Right renal cortex interstitium (tissue), 3 donors: ENCODE data around the gene DUS2. TPM values are rescaled to one million over a fixed set of nuclear protein-coding genes. Genes with fewer than 3 reads are reported as not detected.
A peak's percentile ranks its signal among the peaks of the same experiment; 100 is the strongest.

Experiments
- DNase-seq, 3 donors: peaks; one replicate each; pipeline ENCODE4 v3.0.0-alpha.2; 2013; ENCODE audit warnings: low read depth in 3 of 3, low spot score in 2 of 3
- polyA plus RNA-seq, 3 donors: library from polyadenylated mRNA; unstranded; fragments of 120-200 nt; gene quantifications; one replicate each; pipeline ENCODE4 v1.2.1, GENCODE V29; 2013; ENCODE audit not compliant: insufficient read length in 3 of 3

The DUS2 gene
- polyA plus RNA-seq, 3 donors = 13.3 to 16.6 (median 14.1) TPM

DNA sequence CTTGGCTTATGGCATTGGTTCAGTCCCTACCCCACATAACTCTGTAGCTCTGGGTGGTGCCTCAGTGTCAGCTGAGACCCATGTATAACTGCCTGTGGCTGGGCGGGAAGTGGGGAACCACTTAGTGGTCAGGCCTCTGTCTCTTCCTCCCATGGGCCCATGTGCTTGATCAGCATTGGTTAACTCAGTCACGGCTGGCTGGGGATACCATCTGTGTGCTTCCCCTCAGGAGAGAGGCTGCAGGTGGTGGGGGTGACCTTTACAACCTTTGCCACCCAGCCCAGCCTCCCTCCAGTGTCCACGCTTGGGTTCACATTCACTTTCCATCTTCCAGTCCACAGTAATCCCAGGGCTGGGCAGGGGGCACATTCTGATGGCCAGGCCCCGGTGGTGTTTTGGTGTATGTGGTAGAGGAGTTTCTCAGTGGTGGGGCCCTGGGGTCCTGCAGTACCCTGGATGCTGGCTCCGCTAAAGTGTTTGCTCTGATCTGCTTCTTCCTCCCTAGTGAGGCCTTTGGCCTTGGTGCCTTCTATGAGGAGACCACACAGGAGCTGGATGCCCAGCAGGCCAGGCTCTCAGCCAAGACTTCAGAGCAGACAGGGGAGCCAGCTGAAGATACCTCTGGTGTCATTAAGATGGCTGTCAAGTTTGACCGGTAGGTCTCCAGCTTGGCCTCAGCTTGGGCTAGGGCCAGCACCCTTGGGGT, 51.9 kb downstream of the DUS2 start:
- no peak for DNase-seq

DNA sequence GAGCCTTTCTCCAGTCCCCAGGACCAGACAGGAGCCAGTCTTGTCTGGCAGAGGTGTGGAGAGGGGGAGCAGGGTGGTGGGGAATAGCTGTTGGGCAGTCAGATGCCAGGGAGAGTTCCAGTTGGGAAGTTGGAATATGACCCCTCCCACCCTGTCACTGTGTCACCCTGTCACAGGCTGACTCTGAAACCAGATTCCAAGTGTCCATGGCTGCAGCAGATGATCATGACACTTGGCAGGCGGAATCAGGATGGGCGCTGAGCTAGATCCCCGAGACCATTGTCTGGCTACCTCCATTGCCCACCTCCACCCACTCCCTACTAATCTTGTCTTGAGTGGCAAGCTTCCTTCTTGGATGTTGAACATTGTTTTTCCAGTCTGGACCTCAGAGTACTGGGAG, 52.9 kb downstream of the DUS2 start:
- DNase-seq = no peak

DNA sequence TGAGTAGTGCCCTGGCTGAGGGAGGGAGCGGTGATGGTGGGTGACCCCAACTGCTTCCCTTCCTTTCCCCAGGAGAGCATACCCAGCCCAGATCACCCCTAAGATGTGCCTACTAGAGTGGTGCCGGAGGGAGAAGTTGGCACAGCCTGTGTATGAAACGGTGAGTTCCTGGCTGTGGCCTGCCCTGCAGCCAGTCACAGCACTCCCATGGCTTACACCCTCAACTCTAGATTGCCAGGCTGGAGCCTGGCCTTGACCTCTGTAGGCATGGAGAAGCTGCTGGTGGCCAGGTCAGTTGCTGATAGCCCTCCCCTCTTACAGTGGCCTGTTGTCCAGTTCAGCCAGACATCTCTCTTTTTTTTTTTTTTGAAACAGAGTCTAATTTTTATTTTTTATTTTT, 53.5 kb downstream of the DUS2 start:
- DNase-seq = no peak

DNA sequence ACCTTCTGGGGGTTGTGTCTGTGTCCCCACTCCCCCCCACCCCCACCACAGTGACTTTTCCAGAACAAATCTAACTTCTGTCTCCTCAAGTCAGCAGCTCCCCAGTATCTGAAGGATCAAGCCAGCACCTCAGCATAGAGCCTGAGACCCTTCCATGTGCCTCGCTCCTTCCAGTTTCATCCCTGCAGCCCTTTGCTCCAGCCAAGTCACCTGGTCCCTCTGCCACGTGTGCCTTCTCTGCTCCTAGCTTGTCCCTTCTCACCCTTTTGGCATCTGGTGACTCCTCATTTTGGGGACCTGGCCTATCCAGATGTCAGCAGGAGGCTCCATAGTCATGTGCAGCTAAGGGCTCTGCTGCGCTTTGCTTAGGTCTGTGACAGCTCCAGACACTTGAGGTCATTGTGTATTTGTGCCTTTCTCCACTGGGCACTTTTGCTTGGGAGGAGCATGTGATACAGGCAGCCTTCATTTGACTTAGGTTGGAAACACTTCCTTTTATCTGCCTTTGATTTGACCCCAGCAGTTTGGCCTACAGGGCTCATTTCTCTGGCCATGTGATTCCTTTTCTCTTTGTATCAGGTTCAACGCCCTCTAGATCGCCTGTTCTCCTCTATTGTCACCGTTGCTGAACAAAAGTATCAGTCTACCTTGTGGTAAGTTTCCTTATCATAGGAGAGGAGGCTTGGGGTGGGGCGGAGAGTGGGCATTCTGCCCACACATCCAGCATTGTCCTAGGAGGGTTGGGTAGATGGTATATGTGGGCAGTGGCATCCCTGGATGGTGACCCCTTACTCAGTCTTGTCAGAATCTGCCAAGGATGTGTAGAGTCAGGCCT, 55.0 kb downstream of the DUS2 start:
- DNase-seq = no peak

DNA sequence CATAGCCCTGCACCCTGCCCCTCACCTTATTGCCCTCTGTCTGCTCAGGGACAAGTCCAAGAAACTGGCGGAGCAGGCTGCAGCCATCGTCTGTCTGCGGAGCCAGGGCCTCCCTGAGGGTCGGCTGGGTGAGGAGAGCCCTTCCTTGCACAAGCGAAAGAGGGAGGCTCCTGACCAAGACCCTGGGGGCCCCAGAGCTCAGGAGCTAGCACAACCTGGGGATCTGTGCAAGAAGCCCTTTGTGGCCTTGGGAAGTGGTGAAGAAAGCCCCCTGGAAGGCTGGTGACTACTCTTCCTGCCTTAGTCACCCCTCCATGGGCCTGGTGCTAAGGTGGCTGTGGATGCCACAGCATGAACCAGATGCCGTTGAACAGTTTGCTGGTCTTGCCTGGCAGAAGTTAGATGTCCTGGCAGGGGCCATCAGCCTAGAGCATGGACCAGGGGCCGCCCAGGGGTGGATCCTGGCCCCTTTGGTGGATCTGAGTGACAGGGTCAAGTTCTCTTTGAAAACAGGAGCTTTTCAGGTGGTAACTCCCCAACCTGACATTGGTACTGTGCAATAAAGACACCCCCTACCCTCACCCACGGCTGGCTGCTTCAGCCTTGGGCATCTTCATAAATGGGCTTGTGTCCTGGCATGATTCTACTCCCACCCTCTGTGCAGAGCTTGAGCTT, 55.8 kb downstream of the DUS2 start:
- DNase-seq = no peak

DNA sequence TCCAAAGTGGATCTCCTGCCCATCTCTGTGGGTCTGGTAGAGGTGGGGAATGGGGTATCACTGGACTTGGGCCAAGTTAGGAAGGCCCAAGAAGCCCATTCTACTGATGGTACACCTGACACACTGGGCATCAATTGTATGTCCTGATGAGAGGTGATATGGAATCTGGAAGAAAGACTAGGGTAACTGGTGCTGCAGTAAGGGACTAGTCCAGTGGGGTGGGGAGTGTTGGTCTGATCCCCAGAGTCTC, 56.2 kb downstream of the DUS2 start:
- DNase-seq = no peak

DNA sequence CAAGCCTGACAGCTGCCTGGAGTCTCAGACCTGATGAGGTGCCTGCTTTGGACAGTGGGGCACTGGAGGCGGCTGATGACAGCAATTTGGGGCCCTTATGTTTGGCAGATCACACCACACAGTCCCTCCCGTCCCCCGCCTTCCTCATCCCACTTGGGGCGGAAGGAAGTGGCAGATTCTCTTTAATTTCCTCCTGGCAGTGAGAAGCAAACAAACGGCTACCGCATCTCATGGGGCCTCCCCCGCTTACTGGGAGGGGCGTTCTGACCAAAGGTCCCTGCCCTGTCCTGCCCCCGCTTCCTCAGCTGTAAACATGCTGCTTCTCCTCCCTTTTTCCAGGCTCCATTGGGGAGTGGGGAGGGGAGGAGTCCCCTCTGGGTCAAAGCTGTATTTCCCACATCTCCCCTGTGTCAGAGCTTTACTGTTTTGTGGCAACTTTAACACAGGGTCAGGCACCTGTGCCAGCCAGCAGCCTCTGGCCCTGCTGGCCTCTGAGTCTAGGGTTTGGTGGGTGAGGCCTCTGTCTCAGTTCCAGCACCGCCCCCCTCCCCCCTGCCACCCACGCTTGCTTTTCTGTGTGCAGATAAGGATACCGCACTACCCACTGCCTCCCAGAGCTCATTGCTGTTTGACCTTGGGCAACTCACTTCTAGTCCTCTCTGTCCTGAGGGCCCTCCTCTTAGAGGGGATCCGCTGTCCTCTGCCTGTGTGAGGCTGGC, 56.7 kb downstream of the DUS2 start:
- no peak for DNase-seq

DNA sequence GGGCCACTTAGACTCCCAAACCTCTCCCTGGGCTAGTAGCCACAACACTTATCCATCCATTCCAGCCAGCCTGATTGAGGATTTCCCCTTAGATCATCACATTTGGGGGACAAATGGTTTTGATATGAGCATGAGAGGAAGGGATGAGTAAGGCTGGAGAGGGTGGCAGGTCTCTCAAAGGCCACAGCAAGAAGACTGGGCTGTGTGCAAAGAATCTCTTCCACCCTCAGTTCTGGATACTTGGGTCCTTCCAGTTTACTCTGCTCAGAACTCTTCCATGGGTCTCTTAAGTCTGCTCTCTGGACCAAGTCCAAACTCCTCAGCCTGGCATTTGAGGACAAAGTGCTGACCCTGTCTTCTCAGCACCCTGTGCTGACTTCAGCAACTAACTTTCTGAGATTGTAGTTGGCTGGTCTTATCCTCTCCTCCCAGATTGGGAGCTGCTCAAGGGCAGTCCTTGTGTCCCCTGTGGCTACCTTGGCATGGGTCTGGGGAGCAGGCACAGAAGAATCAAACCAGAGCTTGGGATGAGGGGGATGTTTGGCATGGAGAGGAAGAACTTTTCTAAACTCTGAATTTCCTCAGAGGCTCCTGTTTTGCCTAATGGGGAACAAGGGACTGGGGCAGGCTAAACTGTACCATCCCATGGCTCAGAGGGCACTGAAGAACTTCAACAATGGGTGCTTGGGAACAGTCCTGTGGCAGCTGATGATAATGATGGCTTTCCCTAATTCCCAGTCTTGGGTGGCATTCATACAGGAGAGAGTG, 59.0 kb downstream of the DUS2 start:
- no peak for DNase-seq

DNA sequence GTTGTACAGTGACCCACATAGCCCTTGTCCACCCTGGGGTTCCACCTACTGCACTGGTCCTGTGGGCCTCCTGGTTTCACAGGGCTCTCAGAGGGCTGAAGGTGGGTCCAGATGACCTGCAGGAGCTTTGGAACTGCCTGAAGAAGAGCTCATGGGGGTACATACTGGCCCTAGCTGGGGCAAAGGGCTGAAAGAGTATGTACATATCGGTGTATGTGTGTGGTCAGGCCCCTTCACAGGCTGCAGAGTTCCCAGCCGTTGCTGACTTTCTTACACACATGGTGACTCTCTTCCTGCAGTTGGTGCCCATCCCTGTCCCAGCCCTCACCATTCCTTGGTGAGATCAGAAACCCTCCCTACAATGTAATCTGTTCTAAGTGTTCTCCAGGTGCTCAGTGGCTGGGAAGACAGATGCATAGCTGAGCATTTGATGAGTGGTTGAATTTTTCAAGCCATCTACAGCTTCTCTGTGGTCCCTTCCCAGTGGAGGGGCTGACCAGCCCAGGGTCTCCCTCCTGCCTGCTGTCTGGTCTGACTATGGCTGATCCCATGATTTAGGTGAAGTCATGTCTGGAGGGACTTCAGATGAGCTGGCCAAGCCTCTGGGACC, 59.6 kb downstream of the DUS2 start:
- DNase-seq = no peak

DNA sequence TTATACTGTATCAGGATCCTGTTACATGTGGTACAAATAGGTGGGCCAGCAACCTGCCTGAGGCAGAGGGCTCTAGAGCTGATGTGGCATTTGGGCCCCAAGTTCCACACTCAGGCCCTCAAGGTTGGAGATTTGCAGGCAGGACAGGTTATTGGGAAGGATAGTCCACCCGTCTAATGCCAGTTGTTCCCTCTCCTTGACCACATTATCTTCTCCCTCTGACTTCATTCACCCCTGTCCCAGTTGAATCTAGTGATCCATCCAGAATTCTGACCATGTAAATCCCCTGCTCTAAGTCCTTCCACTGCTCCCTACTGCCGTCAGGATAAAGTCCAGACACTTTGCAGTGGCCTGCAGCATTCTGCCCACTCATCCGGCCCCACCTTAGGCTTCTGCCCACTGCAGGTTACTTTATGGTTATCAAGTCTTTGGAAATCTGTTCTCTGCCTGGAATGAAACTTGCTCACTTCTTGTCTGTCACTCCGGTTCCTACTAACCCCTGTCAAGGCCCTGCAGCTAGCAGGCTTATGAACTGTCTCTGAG, 60.2 kb downstream of the DUS2 start:
- no peak for DNase-seq

DNA sequence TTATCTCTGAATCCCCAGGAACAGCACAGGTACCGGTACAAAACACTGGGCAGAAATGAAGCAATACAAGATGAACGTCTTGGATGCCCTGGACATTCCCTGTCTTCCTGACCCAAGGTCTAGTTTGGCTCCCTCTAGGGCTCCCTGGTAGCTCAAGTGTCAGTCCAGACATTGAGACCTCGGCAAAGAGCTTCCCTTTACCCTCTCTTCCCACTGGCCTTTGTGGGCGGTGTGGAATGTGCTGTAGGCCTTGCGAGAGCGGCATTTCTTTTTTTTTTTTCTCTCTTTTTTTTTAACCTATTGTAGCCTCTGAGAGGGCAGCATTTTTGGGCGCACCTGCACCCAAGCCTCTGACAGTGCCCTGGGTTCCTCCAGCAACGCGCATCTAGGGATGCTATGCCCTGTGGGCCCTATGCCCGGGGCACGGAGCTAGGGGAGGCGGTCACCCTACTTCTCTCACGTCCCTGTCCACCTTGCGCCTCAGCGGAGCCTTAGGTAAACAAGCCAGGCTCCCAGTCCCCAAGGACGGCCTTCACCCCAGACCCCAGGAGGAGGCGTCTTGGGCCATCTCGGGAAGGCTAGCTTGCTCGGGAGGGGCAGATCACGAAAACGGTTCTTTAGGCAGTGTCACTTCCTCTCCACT, 60.9 kb downstream of the DUS2 start:
- no peak for DNase-seq

DNA sequence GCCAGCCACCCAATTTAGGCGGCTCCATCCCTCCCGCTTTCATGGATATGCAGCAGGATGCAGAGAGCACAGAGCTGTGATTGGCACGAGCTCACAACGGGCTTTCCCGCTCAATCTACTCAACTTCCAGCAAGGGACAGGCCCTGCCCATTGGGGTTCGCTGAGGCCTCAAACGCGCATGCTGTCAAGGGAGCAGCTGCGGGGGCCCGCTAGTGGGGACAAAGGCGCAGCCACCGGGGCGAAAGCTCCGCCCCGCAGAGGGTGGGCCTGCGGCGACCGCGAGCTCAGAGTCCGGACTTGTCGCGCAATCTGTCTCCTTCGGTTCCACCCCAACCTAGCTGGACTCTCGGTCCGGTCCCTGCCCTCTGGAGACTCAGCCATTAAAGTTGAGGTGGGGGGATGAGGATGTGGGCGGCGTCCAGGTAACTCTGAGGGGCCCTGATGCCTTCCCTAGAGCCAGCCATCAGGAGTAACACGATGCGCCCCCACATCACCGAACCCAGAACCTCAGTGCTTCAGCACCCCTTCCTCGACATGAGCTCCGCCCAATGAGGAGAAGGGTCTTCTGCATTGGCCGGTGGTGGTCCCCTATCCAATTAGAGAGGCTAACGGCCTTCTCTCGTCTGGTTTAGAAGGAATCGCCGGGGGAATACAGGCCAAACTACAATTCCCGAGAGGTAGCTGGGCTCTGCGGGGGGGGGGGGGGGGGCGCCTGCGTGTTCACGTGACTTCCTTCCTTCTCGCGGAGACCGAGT, 61.6 kb downstream of the DUS2 start:
- DNase-seq = peak in 2 of 3 donors; percentile 83 to 88

DNA sequence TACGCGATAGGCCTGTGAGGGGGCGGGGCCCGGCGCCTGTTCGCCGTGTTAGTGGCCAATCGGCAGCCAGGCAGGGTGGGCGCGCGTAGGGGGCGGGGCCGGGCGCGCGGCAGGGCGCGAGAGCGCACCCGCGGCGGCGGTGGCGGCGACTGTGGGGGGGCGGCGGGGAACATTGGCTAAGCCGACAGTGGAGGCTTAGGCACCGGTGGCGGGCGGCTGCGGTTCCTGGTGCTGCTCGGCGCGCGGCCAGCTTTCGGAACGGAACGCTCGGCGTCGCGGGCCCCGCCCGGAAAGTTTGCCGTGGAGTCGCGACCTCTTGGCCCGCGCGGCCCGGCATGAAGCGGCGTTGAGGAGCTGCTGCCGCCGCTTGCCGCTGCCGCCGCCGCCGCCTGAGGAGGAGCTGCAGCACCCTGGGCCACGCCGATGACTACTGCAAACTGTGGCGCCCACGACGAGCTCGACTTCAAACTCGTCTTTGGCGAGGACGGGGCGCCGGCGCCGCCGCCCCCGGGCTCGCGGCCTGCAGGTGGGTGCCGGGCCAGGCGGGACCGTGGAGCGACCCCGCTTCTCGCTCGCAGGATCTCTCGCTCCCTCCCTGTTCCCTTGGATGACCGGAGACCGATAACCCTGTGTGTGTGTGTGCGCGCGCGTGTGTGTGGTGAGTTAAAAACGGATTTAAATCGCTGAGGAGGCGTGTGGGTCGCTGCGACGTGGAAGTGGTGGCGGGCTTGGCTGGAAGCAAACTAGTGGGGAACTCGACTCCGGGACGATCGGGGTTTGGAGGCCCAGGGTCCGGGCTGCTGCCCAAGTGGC, 62.4 kb downstream of the DUS2 start, which contains the start of gene NFATC3:
NFATC3 (plus strand) TSS at position 112 of the 813 bp plus-strand sequence; CDS start at position 424, 312 bp downstream.
- DNase-seq = peak in 1 of 3 donors; percentile 87

DNA sequence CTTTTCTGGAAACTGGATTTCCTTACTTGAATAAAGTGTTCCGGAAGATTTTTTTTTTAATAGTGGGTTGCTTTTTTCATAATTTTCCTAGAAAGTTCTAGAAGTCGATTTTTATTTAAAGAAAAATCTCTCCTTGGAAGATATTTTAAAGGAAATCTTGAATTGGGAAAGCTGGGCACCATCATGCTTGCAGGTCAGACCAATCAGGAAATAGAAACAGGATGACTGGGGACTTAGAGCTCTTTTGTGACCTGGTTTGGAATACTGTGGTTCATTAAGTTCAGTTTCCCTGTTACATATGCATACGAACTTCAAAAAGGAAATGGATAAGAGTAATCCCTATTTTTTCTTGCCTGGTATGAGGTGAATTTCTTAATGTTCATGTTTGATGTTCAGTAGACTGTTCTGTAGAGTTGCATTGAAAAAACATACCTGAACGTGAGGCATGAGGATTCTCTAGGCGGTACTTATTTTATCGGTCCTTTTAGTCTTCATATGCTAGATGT, 63.3 kb downstream of the DUS2 start:
- DNase-seq = no peak

DNA sequence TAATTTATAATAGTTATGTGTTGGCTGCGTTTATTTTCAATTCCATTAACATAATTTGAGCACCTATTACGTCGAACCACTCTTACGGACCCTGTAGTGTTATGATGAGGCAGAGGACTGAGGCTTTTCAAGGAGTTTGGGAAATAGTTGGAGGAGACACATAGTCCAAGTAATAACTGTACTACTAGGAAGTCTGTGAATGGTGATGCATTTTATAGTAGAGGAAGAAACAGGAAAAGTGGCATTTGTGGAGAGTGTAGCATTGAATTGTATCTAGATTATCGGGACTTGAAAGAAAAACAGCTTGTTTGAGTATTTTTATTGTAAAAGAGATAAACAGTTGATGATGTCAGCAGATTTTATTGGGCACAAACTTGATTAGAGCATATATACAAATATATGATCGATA, 63.8 kb downstream of the DUS2 start:
- no peak for DNase-seq

DNA sequence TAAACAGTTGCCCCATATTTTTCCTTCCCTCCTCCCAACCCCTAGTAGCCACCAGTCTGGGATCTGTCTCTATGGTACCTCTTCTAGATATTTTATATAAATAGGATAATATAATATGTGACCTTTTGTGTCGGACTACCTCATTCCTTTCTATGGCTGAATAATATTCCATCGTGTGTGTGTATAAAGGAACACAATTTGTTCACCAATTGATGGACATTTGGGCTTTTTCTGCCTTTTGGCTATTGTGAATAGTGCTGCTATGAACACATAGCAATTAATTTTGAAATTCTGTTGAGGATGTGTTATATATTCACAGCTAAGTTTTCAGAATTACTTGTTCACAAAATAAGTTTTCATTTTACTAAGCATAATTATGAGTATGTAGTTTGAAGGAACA, 64.6 kb downstream of the DUS2 start:
- no peak for DNase-seq
